Left lung (tissue), 10 donors: ENCODE results near the gene MGAT5B. TPM values are rescaled to one million over a fixed set of nuclear protein-coding genes. Genes with fewer than 3 reads are reported as not detected.

ENCODE experiments used
- ATAC-seq: fragments of 200-7000 bp; cut with Tn5 transposase; one replicate; pipeline ENCODE4 v1.9.1; 2020; ENCODE audit warnings: moderate library complexity
- DNase-seq, 4 donors: peaks; one replicate each; pipeline ENCODE4 v3.0.0-alpha.2; 2013 to 2020
- H3K27ac ChIP-seq, 2 donors: fragments of 200-600 bp; sonication (generic) in 1 of 2; one replicate each; pipeline versions ENCODE4 v1.5.0 to v1.8.0; 2020 to 2021
- H3K27me3 ChIP-seq, 2 donors: fragments of 200-600 bp; sonication (generic) in 1 of 2; one replicate each; pipeline versions ENCODE4 v1.5.0 to v1.8.0; 2020 to 2021
- H3K36me3 ChIP-seq, 2 donors: fragments of 200-600 bp; sonication (generic) in 1 of 2; one replicate each; pipeline versions ENCODE4 v1.5.0 to v1.8.0; 2020 to 2021
- H3K4me1 ChIP-seq, 2 donors: fragments of 200-600 bp; one replicate each; pipeline ENCODE4 v1.8.0; 2021
- H3K4me3 ChIP-seq, 2 donors: fragments of 200-600 bp; sonication (generic) in 1 of 2; one replicate each; pipeline versions ENCODE4 v1.5.0 to v1.8.0; 2020 to 2021; ENCODE audit warnings: mild to moderate bottlenecking in 1 of 2
- H3K9me3 ChIP-seq, 2 donors: fragments of 200-600 bp; sonication (generic) in 1 of 2; one replicate each; pipeline versions ENCODE4 v1.5.0 to v1.8.0; 2020 to 2021
- CTCF ChIP-seq, 2 donors: fragments of 200-600 bp; sonication (generic) in 1 of 2; IDR thresholded peaks; one replicate each; pipeline versions ENCODE4 v1.5.0 to v1.8.0; 2021; ENCODE audit warnings: antibody characterized with exemption in 2 of 2
- intact Hi-C, 2 donors: fragments of 100-400 bp; cut with DNase I; formaldehyde crosslinking; loops; one replicate each; pipeline versions ENCODE4 v1.11.2 to v1.14.2; 2022
- polyA plus RNA-seq, 6 donors: library from polyadenylated mRNA; unstranded; fragments of 120-200 nt; gene quantifications; one replicate each; pipeline ENCODE4 v1.2.1, GENCODE V29; 2013; ENCODE audit not compliant: insufficient read length in 6 of 6
- total RNA-seq, 2 donors: library from RNA; stranded (reverse); fragmentation: NEBNext Ultra II Directional; extraction: Animal tissue kit (Norgen Biotek cat#: 25700); gene quantifications; one replicate each; pipeline ENCODE4 v1.2.1, GENCODE V29; 2021
- donor health status: DM: no; HTN: yes; CAD: no.
- donor health status: DM: no; HTN: no; CAD: no.

MGAT5B gene
- total and polyA plus RNA-seq, 8 donors, result 1.0 to 1.9 (median 1.3) TPM

GRCh38 chr17:76924345-76925342 lies 56.4 kb downstream of the MGAT5B start:
- TF ChIP-seq CTCF (IDR thresholded peaks at IDR 0.05), result no peak
- peak in 1 of 4 donors; percentile 57 for DNase-seq
- Histone ChIP-seq H3K4me3 (no peak overlapping the region), H3K36me3 (no peaks in the 10 kb centered on the region), H3K27ac (no peak overlapping the region), H3K9me3 (no peaks in the 10 kb centered on the region), H3K4me1 (no peaks in the 10 kb centered on the region), H3K27me3 (peaks cover 0 to 44% of the 10 kb centered on the region in 2 donors)
- intact Hi-C loops, result no loop called here
- no peak for ATAC-seq

GRCh38 chr17:76925441-76925891 lies 57.3 kb downstream of the MGAT5B start:
- ATAC-seq (no peak), DNase-seq (peak in 2 of 4 donors; percentile 4 to 6)
- no peaks in the 10 kb centered on the region for H3K9me3 ChIP-seq
- H3K4me1 ChIP-seq, result no peaks in the 10 kb centered on the region
- peaks cover 0 to 41% of the 10 kb centered on the region in 2 donors for H3K27me3 ChIP-seq
- intact Hi-C loops, result no loop called here
- H3K27ac ChIP-seq, result no peak overlapping the region
- H3K36me3 ChIP-seq, result no peaks in the 10 kb centered on the region
- H3K4me3 ChIP-seq, result no peak overlapping the region
- no peak for TF ChIP-seq CTCF (IDR thresholded peaks at IDR 0.05)

- intact Hi-C loops, result no loop called here
- peak in 1 of 4 donors; percentile 73 for DNase-seq
- H3K9me3 ChIP-seq, result no peaks in the 10 kb centered on the region
- no peak for TF ChIP-seq CTCF (IDR thresholded peaks at IDR 0.05)
- no peaks in the 10 kb centered on the region for H3K4me1 ChIP-seq
- H3K4me3 ChIP-seq, result no peak overlapping the region
- no peaks in the 10 kb centered on the region for H3K36me3 ChIP-seq
- H3K27ac ChIP-seq, result no peak overlapping the region
- ATAC-seq, result no peak
- H3K27me3 ChIP-seq, result peaks cover 0 to 33% of the 10 kb centered on the region in 2 donors
These were observed 58.1 kb downstream of the MGAT5B start for GRCh38 chr17:76926237-76926866.

- intact Hi-C loops, result no loop called here
These were observed 59.4 kb downstream of the MGAT5B start for GRCh38 chr17:76927577-76927976.

More at GRCh38 chr17:76927577-76927976, 59.4 kb downstream of the MGAT5B start:
- TF ChIP-seq CTCF (IDR thresholded peaks at IDR 0.05), result no peak
- Histone ChIP-seq H3K36me3 (no peaks in the 10 kb centered on the region), H3K27ac (no peak overlapping the region), H3K27me3 (peaks cover 0 to 23% of the 10 kb centered on the region in 2 donors), H3K9me3 (no peaks in the 10 kb centered on the region), H3K4me1 (no peaks in the 10 kb centered on the region), H3K4me3 (no peak overlapping the region)
- DNase-seq, result peak in 1 of 4 donors; percentile 45
- no peak for ATAC-seq
